Stimulated activated CD4-positive, alpha-beta T cell treated with anti-CD3 and anti-CD28 coated beads, Interleukin-4, amount 100 ng/mL, for 4 hours (primary cell): Measurements from ENCODE around the gene RAD51D.

Experiments used
- DNase-seq, 2 experiments: peaks; one replicate each; pipeline ENCODE4 v3.0.0-alpha.2; 2020

The RAD51D gene

DNA sequence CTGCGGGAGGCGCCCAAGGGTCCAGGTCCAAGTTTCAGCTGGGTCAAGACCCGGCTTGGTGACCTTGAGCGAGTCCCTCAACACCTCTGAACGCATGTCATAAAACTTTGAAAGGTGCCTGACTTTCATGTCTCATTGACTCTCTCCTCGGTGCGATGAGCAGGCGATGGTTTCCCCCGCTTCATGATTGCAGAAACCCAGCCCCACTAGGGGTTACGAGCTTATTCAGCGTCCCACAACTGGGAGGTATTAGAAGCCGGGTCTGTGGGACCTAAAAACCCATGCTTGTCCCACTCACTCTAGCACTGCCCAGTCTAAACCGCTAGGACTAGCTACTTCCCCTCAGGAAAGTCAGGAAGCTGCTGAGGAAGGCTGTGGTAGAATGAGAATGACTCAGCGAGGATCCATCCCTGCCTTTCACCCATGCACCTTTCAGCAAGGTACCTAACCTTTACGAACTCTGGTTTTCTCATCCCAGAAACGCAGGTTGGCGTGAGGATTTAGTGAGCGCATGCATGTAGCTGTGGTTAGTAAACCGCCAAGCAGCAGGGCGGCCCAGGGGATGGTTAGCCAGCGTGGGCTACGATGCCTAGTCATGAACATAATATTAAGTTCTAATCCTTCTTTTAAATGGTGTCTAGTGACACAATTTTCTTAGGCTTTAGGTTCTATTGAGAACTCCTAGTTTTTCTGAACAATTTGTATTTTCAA is 29.9 kb downstream of the RAD51D start:
- peak; percentile 36 to 67 for DNase-seq

- DNase-seq, result peak; percentile 85 to 92
Measured at GRCh38 chr17:35088881-35089585, 30.6 kb downstream of the RAD51D start.

DNA sequence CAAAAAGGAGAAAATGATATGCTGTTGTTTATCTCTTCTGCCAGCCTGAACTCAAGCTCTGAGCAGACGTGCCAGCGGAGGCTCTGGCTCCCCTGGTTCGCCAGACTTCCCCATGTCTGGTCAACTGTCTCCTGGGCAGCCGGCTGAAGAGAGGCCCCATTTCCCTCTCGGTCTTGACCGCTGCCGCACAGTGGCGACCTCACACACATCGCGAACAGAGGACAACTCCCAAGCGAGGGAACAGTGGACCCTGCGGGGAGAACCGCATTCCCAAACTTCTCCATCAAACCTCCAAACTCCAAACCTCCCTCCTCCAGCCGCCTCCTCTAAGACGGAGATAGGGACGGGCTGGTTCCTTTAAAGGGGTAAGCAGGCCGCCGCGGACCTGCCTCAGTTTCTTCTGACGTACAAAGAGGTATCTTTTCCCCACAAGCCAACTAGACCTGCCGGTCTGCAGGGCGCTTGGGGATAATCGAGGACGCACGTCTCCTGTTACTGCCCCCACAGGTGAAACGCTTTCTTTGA is 31.2 kb downstream of the RAD51D start:
- DNase-seq, result peak in 1 of 2 experiments; percentile 2

DNA sequence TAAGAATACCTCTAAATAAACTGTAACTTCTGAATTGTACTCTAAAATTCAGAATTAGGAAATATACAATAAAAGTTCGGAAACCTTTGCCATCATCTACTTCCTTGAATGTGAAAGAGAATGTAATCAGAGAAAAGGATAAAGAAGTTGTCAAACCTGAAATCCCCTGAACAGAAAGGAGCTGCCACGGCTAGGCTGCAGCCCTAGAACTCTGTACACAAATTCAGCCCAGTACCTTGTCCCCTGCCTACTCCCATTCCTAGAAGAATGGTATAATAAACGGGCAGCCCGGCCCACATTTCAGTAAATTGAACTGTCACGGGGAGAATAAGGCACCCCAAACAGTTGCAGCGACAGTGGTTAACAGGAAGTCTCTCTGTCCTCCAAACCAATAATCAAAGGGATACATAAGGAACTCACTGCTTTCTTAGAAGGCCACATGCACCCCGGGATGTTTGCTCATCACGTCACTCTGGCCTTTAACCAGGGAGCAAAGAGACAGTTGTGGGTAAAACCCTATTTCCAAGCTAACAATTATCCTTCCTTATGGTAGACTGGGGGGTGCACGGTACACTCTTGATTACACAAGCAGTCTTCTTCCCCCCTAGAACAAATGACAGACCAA is 31.8 kb downstream of the RAD51D start:
- peak; percentile 7 to 21 for DNase-seq

GRCh38 chr17:35086931-35087573 is 32.6 kb downstream of the RAD51D start:
- no peak for DNase-seq

DNA sequence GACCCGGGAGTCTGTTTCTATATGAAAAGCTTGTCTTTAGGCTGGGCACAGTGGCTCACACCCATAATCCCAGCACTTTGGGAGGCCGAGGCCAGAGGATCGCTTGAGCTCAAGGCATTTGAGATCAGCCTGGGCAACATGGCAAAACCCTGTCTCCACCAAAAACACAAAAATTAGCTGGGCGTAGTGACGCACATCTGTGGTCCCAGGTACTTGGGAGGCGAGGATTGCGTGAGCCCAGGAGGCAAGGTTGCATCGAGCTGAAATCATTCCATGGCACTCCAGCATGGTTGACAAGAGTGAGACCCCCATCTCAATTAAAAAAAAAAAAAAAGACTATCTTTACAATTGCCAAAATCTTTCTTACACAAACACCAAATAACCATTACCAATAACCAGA is 33.5 kb downstream of the RAD51D start:
- DNase-seq, result no peak

- no peak for DNase-seq
Measured at GRCh38 chr17:35084987-35085386, 34.7 kb downstream of the RAD51D start.

DNA sequence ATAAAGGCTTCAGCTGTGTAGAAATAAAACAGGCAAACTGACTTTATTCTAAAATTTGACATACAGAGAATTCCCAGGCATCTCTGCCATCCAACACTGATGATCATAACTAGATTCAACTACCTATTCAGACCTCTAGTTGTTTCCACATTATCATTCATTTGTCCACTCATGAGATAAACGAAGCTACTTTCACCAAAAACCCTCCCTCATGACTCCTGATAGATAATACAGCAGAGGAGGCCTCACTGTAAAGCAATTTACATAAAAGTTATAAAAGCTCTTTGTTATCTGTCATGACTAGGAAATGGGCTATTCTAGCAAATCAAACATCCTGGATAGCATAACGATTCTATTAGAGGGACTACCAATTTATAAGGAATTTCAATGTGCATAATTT is 36.6 kb downstream of the RAD51D start:
- DNase-seq, result no peak

DNA sequence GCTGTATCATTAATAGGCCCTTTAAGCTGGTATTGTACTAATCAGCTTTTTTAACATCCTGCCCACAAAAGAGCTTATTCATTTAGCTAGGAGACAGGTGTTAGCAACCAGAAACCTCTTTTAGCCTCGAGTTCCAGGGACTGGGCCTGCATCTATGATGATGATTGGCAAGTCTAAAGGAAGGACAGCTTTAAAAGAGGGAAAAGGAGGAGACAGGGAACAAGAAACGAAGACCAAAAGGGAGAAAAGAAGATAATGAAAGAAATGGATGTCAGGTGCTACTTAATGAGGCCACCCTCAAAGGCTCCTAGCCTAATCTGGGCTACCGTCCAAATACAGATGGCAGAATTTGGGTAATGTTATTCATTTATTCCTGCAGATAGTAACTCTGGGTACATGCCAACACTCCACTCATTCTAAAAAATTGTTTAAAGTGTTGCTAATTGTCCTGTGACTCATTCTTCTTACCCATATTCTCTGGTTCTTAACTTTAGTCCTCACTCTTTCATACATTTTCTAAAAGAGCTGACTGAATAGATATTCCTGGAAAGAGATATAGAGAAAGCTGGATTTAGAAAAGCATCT is 37.5 kb downstream of the RAD51D start:
- DNase-seq, result peak in 1 of 2 experiments; percentile 19

GRCh38 chr17:35081638-35082037 is 38.0 kb downstream of the RAD51D start:
- no peak for DNase-seq

- no peak for DNase-seq
Measured at GRCh38 chr17:35080536-35080935, 39.1 kb downstream of the RAD51D start.

DNA sequence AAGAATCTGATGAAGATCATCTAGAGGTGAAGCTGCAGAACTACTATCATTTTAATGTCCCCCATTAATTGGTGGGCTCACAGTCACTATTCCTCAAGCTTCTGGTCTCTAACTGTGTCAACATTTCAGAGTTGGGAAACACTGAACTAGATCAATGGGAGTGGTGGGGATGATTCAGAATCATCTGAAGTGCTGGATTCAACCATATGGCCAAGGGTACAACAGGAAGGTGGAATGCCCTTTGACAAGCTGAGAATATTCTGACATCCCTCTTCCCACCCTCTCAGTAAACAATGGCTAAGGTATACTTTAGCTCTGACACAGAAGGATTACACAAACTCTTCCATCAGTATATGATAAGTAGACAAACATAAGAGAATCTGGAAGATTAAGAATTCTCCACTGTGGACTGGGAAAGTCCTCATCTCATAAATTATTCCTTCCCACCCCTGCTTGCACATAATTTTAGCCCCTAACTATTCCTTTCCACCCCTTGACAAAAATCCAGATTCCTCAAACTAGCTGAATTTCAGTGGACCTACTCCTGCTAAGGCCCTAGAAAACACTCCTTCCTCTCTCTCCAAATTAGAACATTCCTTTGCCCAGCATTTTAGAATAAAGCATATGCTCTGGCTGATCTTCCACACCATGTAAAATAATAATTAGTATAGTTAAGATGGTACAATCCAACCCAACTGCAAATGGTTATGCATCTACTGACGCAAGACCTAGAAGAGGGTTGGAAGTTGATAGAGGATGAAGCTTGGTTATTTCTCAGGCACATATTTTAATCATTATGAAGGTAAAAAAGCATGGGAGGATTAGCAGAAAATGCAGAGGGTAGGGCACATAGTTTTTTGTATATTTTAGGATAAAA is 39.9 kb downstream of the RAD51D start:
- no peak for DNase-seq

GRCh38 chr17:35076874-35077273 is 42.8 kb downstream of the RAD51D start:
- DNase-seq, result no peak

DNA sequence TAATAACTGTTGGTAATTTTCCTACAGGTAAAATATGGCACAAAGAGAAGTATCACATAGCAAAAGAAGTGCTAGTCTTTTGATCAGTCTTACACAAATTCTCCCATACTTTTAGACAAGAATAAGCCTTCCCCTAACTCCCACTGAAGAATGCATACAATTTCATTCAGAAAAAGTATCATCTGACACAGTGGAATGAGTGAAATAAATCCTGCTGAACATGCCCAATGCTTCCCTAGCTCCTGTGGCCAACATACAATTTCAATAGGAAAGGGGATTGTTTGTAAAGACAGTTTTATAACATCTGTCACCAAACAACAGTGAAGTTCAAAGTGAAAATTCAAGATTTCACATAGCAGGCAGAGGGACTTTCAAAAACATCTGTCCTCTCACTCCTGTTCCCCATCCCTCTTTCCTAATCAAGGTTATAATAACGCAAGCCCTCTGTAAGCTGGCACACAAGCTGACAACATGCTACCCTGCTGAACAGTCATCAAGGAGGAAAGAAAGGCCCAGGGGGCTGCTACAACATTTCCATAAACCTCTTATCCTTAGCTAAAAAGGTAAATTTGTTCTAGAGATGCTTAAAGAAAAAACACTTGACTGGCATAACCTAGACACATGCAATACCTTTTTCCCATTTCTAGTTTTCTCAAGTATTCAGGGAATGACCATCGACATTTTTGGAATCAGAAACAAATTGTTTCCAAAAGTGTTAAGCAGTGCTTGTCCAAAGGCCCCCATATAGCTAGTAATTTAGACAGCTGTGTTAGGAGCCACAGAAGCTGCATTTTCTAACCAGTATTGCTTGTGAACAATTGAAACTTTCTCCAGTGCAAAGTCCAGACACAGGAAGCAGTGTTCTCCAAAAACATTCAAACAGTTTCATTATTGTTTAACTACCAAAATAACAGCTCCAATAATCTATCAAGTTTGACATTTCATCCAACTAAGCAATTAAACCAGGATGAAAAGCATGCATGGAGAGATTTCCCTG is 44.7 kb downstream of the RAD51D start:
- DNase-seq, result no peak

DNA sequence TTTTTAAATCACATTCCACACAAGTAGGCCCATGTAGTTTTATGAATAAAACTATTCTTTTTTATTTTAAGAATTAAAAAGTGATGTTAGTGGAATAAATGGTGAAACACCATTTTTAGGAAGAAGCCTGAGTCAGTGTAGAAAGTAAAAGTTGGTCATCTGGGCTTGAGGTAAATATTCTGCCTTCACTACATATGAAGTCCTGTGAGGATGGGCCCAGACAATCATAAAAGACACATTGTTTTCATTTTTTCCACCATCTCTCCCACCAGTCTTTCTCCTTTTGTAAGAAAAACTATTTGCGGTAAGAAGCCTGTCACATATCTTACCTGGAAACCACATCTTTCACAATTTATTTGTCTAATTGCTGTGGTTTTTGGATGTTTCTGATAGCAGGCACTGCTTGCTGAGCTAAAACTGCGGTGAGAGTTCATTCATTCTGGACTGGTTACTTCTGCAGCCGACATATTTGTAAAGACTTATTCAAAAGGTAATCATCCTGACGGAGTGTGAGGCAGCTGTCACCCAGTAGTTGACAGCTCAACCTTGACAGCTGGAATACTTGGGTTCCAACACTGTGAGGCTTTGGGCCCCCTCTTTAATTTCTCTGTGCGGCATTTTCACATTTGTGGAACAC is 45.6 kb downstream of the RAD51D start:
- DNase-seq, result no peak

DNA sequence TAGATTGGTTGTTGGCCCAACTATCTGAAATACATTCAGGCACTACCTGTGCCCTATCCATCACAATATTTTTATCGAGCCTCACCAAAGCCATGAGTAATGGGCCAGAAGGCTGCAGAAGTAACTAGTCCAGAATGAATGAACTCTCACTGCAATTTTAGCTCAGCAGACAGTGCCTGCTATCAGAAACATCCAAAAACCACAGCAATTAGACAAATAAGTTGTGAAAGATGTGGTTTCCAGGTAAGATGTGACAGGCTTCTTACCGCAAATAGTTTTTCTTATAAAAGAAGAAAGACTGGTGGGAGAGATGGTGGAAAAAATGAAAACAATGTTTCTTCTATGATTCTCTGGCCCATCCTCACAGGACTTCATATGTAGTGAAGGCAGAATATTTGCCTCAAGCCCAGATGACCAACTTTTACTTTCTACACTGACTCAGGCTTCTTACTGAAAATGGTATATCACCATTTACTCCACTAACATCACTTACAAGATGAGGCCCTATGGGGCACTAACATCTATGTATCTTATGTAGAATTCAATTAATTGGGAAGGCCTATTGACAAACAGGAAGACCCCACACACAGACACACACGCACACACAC is 46.4 kb downstream of the RAD51D start:
- no peak for DNase-seq

GRCh38 chr17:35069311-35069710 is 50.3 kb downstream of the RAD51D start:
- no peak for DNase-seq

GRCh38 chr17:35068249-35068648 is 51.4 kb downstream of the RAD51D start:
- no peak for DNase-seq

DNA sequence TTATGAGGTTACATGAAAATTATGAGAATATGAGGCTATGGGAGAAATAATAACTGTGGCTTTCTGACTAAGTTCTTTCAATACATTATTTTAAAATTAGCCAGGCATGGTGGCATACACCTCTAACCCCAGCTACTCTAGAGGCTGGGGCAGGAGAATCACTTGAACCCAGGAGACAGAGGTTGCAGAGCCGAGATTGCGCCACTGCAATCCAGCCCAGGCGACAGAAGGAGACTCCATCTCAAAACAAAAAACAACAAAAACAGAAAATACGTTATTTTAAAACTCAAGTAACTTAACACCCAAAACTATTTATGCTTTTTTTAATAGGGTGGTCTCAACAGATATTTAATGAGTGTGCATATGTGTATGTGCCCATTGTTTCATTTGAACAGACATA is 53.8 kb downstream of the RAD51D start:
- no peak for DNase-seq
